GM12878 (cell line): ENCODE data around the gene HADH. TPM values are rescaled to one million over a fixed set of nuclear protein-coding genes. Genes with fewer than 3 reads are reported as not detected.

Experiments
- ATAC-seq: fragments of 200-7000 bp; cut with Tn5 transposase; 3 replicates; pipeline ENCODE4 v1.9.1; 2020; ENCODE audit warnings: mild to moderate bottlenecking, moderate library complexity
- BruUV-seq: library from RNA; stranded (reverse); fragments of 400-500 nt; replicated peaks from 2 replicates; lab custom pipeline; 2021; lab: Mats Ljungman, UMichigan
- CTCF ChIA-PET: fragments of 300-600 bp; sonication (Branson Sonifier 250); formaldehyde crosslinking; extraction: SDS; loops from one replicate; lab custom pipeline; 2021; ENCODE audit warnings: inconsistent platforms; lab: Yijun Ruan, JAX
- POLR2A ChIA-PET: fragments of 350-600 bp; formaldehyde crosslinking; extraction: SDS; loops from one replicate; lab custom pipeline; 2021; ENCODE audit warnings: inconsistent platforms; lab: Charles Lee
- RAD21 ChIA-PET: fragments of 300-600 bp; sonication (Branson Sonifier 250); formaldehyde crosslinking; loops from one replicate; lab custom pipeline; 2023; ENCODE audit warnings: antibody characterized with exemption; ENCODE audit not compliant: unreplicated experiment; lab: Charles Lee
- SMC1A ChIA-PET: fragments of 300-600 bp; sonication (Branson Sonifier 250); formaldehyde crosslinking; loops from one replicate; lab custom pipeline; 2023; ENCODE audit not compliant: unreplicated experiment, uncharacterized antibody; lab: Charles Lee
- DNase-seq: peaks from one replicate; pipeline ENCODE4 v3.0.0-alpha.2; 2011; ENCODE audit warnings: low read depth, low spot score
- FAIRE-seq: peaks from 3 replicates; lab custom pipeline; 2011; peaks lifted over from hg19 to GRCh38; lab: Jason Lieb, UNC
- H2AFZ ChIP-seq: 2 replicates; pipeline ENCODE4 v1.6.0; 2011; ENCODE audit warnings: low read depth, low read length, control low read depth; ENCODE audit not compliant: control insufficient read depth
- H3K27ac ChIP-seq: 2 replicates; pipeline ENCODE4 v1.5.1; 2011; ENCODE audit warnings: control low read depth; ENCODE audit not compliant: control insufficient read depth, insufficient read depth
- H3K27me3 ChIP-seq, 2 experiments: replicated peaks in 1 of 2; 2 replicates each; pipeline versions ENCODE4 v1.6.0 to v1.6.1; 2011; ENCODE audit warnings: low read length in 1 of 2; ENCODE audit not compliant: control insufficient read depth in 2 of 2, insufficient read depth in 2 of 2
- H3K36me3 ChIP-seq, 2 experiments: 2 replicates each; pipeline ENCODE4 v1.5.1; 2011; ENCODE audit warnings: low read length in 1 of 2; ENCODE audit not compliant: control insufficient read depth in 2 of 2, insufficient read depth in 2 of 2
- H3K4me1 ChIP-seq: 2 replicates; pipeline ENCODE4 v1.6.1; 2011; ENCODE audit warnings: mild to moderate bottlenecking, low read length, moderate library complexity, mixed read lengths; ENCODE audit not compliant: control insufficient read depth, insufficient read depth
- H3K4me2 ChIP-seq: 2 replicates; pipeline ENCODE4 v1.6.0; 2011; ENCODE audit warnings: control low read depth; ENCODE audit not compliant: control insufficient read depth, insufficient read depth
- H3K4me3 ChIP-seq: fragments of 200-600 bp; sonication (generic); 2 replicates; pipeline ENCODE4 v1.5.1; 2016
- H3K79me2 ChIP-seq: 2 replicates; pipeline ENCODE4 v1.6.0; 2011; ENCODE audit warnings: low read length; ENCODE audit not compliant: control insufficient read depth, insufficient read depth
- H3K9ac ChIP-seq: 2 replicates; pipeline ENCODE4 v1.8.0; 2011; ENCODE audit warnings: low read length, control low read depth, mixed read lengths; ENCODE audit not compliant: control insufficient read depth, insufficient read depth
- H3K9me3 ChIP-seq: replicated peaks from 3 replicates; pipeline ENCODE4 v1.5.1; 2011; ENCODE audit warnings: mild to moderate bottlenecking, low read length; ENCODE audit not compliant: control insufficient read depth, insufficient read depth
- H4K20me1 ChIP-seq: 2 replicates; pipeline ENCODE4 v1.6.0; 2011; ENCODE audit not compliant: control insufficient read depth, insufficient read depth
- FOS ChIP-seq: IDR thresholded peaks from 3 replicates; pipeline ENCODE4 v1.6.1; 2011; ENCODE audit warnings: borderline replicate concordance; ENCODE audit not compliant: insufficient read length; ENCODE audit errors: extremely low read depth
- FOXM1 ChIP-seq: IDR thresholded peaks from 2 replicates; pipeline ENCODE4 v1.6.1; 2012; ENCODE audit warnings: low read depth, mild to moderate bottlenecking, inconsistent platforms, low read length, moderate library complexity
- HDAC2 ChIP-seq: fragments of 200-600 bp; sonication (generic); IDR thresholded peaks from 2 replicates; pipeline ENCODE4 v1.6.1; 2017
- HDAC6 ChIP-seq: fragments of 200-600 bp; sonication (generic); IDR thresholded peaks from one replicate; pipeline ENCODE4 v1.8.0; 2017; ENCODE audit warnings: antibody characterized with exemption; ENCODE audit not compliant: unreplicated experiment
- MYC ChIP-seq: IDR thresholded peaks from 2 replicates; pipeline ENCODE4 v1.6.1; 2011; ENCODE audit warnings: mild to moderate bottlenecking, low read length, moderate library complexity, inconsistent platforms; ENCODE audit not compliant: insufficient read depth, insufficient replicate concordance, insufficient read length, severe bottlenecking
- NFIC ChIP-seq: IDR thresholded peaks from 2 replicates; pipeline ENCODE4 v1.6.1; 2012; ENCODE audit warnings: low read depth, mild to moderate bottlenecking, inconsistent platforms, low read length, moderate library complexity
- NRF1 ChIP-seq: conservative IDR thresholded peaks from 2 replicates; pipeline ENCODE4 v1.6.1; 2011; ENCODE audit warnings: mild to moderate bottlenecking, low read depth, low read length, improper control_type of control experiment
- RAD51 ChIP-seq: fragments of 450-650 bp; IDR thresholded peaks from 2 replicates; pipeline ENCODE4 v1.6.1; 2016; ENCODE audit warnings: moderate library complexity, mild to moderate bottlenecking, inconsistent platforms
- RBBP5 ChIP-seq: fragments of 200-600 bp; sonication (generic); conservative IDR thresholded peaks from 2 replicates; pipeline ENCODE4 v1.6.1; 2016
- SMAD5 ChIP-seq: IDR thresholded peaks from 2 replicates; pipeline ENCODE4 v1.6.1; 2016; ENCODE audit warnings: antibody characterized with exemption, low read depth
- TARDBP ChIP-seq: IDR thresholded peaks from 2 replicates; pipeline ENCODE4 v1.6.1; 2016; ENCODE audit warnings: borderline replicate concordance
- ZNF274 ChIP-seq: IDR thresholded peaks from one replicate; pipeline ENCODE4 v1.8.0; 2011; ENCODE audit not compliant: insufficient read length, insufficient read depth
- ZNF622 ChIP-seq: fragments of 450-650 bp; IDR thresholded peaks from 2 replicates; pipeline ENCODE4 v1.6.1; 2017; ENCODE audit warnings: mild to moderate bottlenecking, inconsistent platforms
- WGBS: methylation state at CpG from one replicate; pipeline ENCODE4 v1.1.6; 2016; ENCODE audit warnings: low lambda C conversion rate; ENCODE audit not compliant: insufficient replicate concordance, insufficient coverage; ENCODE audit errors: missing lambda C conversion rate; 5-methylcytosine and 5-hydroxymethylcytosine counted together
- in situ Hi-C: fragments of 300-500 bp; cut with MboI; formaldehyde crosslinking; loops from 9 replicates; pipeline ENCODE4 v1.14.3; 2018; ENCODE audit warnings: mixed read lengths
- intact Hi-C: fragments of 100-400 bp; cut with micrococcal nuclease; formaldehyde crosslinking; loops from one replicate; pipeline ENCODE4 v1.14.2; 2022; ENCODE audit not compliant: unreplicated experiment
- polyA plus RNA-seq, 11 experiments: library from polyadenylated mRNA; depleted of rRNA in 4 of 11; unstranded in 6 of 11; stranded (reverse) in 5 of 11; fragments of >200 nt; fragmentation: Nextera tagmentation in 4 of 11; fragmentation: Illumina TruSeq in 1 of 11; extraction: Ambion mirVana in 4 of 11; extraction: Trizol in 1 of 11; gene quantifications; 1 replicate in 1 of 11; 2 replicates in 10 of 11; pipeline versions ENCODE4 v1.2.1 to v1.2.3, GENCODE V29; 2011 to 2016; ENCODE audit warnings: inconsistent platforms in 2 of 11, missing spikeins in 2 of 11, low read depth in 1 of 11
- total RNA-seq, 4 experiments: library from RNA; depleted of rRNA in 3 of 4; stranded (reverse); fragments of >200 nt in 3 of 4; fragmentation: Illumina TruSeq in 1 of 4; extraction: Trizol in 1 of 4; gene quantifications; 2 replicates each; pipeline versions ENCODE4 v1.2.1 to v1.2.3, GENCODE V29; 2013 to 2021
- TF ChIP-seq, protein P1 (sequence below): IDR thresholded peaks from 2 replicates; pipeline ENCODE4 v1.6.1; 2012; ENCODE audit warnings: low read length, inconsistent platforms
- TF ChIP-seq, protein P2 (sequence below): fragments of 150-350 bp; IDR thresholded peaks from 2 replicates; pipeline ENCODE4 v1.6.1; 2014; ENCODE audit warnings: mild to moderate bottlenecking, low read depth, low read length

The HADH gene
- total and polyA plus RNA-seq, 10 of the 15 experiments (the other 5 are each of a cell fraction or from before 2014, with no cell fraction given): 20.3 to 97.9 (median 76.6) TPM

DNA sequence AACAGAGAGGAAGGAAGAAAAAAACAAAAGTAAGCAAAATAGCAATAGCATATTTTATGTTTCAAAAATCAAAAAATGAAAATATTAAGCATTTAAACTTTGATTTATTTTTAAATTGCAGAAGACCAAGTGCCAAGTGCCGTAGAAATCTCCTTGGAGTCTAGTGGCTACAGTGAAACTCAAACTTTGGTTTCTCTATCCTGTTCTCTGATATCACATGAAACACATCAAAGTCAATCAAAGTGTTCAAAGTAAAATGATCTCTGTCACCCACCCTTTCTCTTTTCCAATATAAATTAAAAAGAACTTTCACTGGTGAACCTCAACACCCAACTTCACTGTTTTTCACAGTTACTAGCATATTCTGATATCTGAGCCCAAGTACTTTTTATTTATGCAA is 81.1 kb downstream of the HADH start:
- Histone ChIP-seq H3K4me1 (no peaks in the 10 kb centered on the region), H3K27ac (no peak overlapping the region), H3K9me3 (no peaks in the 10 kb centered on the region)
- no TSS peak for BruUV-seq
- DNase-seq: no peak
- RAD21 ChIA-PET: no interaction called here
- TF ChIP-seq, protein P1, sequence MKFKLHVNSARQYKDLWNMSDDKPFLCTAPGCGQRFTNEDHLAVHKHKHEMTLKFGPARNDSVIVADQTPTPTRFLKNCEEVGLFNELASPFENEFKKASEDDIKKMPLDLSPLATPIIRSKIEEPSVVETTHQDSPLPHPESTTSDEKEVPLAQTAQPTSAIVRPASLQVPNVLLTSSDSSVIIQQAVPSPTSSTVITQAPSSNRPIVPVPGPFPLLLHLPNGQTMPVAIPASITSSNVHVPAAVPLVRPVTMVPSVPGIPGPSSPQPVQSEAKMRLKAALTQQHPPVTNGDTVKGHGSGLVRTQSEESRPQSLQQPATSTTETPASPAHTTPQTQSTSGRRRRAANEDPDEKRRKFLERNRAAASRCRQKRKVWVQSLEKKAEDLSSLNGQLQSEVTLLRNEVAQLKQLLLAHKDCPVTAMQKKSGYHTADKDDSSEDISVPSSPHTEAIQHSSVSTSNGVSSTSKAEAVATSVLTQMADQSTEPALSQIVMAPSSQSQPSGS: no peak
- no peak for TF ChIP-seq RAD51
- TF ChIP-seq TARDBP: no peak
- TF ChIP-seq ZNF274: no peak
- no peak for TF ChIP-seq FOXM1
- no peak for TF ChIP-seq FOS
- no peak for TF ChIP-seq MYC
- no peak for TF ChIP-seq SMAD5
- TF ChIP-seq NFIC: no peak
- no peak for TF ChIP-seq HDAC2
- TF ChIP-seq NRF1: no peak
- no peak for TF ChIP-seq HDAC6
- TF ChIP-seq, protein P2, sequence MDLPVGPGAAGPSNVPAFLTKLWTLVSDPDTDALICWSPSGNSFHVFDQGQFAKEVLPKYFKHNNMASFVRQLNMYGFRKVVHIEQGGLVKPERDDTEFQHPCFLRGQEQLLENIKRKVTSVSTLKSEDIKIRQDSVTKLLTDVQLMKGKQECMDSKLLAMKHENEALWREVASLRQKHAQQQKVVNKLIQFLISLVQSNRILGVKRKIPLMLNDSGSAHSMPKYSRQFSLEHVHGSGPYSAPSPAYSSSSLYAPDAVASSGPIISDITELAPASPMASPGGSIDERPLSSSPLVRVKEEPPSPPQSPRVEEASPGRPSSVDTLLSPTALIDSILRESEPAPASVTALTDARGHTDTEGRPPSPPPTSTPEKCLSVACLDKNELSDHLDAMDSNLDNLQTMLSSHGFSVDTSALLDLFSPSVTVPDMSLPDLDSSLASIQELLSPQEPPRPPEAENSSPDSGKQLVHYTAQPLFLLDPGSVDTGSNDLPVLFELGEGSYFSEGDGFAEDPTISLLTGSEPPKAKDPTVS: no peak
- TF ChIP-seq RBBP5: no peak
- TF ChIP-seq ZNF622: no peak
- TF ChIP-seq, all 136 proteins: peak for 0
- CTCF ChIA-PET: no interaction called here
- H4K20me1 ChIP-seq: no peaks in the 10 kb centered on the region
- in situ Hi-C loops: no loop called here
- no peak overlapping the region for H3K4me3 ChIP-seq
- SMC1A ChIA-PET: no interaction called here
- ATAC-seq (no peak), FAIRE-seq (no peak)
- H2AFZ ChIP-seq: no peak overlapping the region
- WGBS: 41% methylated on average over 1 of the region's 1 CpG
- no peaks in the 10 kb centered on the region for H3K36me3 ChIP-seq
- POLR2A ChIA-PET: interaction anchor here (0.6 kb wide), 1 partner anchor 15 kb away, joined by 3 read pairs; no protein-coding TSS in a partner anchor
- no peak overlapping the region for H3K9ac ChIP-seq
- intact Hi-C loops: no loop called here
- no peak overlapping the region for H3K4me2 ChIP-seq
- H3K27me3 ChIP-seq: no peaks in the 10 kb centered on the region
- no peaks in the 10 kb centered on the region for H3K79me2 ChIP-seq
